GM10248 (cell line): ENCODE results near the gene CREBBP.

ENCODE experiments used
- CTCF ChIA-PET: fragments of 300-600 bp; sonication (Branson Sonifier 250); formaldehyde crosslinking; extraction: SDS; loops from one replicate; lab custom pipeline; 2021; ENCODE audit warnings: antibody characterized with exemption; lab: Yijun Ruan, JAX
- POLR2A ChIA-PET: fragments of 350-650 bp; sonication (Branson Sonifier 250); formaldehyde crosslinking; extraction: SDS; loops from one replicate; lab custom pipeline; 2020; ENCODE audit warnings: antibody characterized with exemption; lab: Yijun Ruan, JAX
- DNase-seq: peaks from one replicate; pipeline ENCODE4 v3.0.0; 2012; ENCODE audit errors: extremely low spot score
- CTCF ChIP-seq: IDR thresholded peaks from 2 replicates; pipeline ENCODE4 v1.5.1; 2012; ENCODE audit warnings: mild to moderate bottlenecking, low read depth; ENCODE audit errors: extremely low read depth, missing control alignments, control extremely low read depth

Gene CREBBP

GRCh38 chr16:3874794-3875692, 5.5 kb downstream of the CREBBP start:
- no peak for TF ChIP-seq CTCF

GRCh38 chr16:3874242-3874641, 6.3 kb downstream of the CREBBP start:
- ChIA-PET CTCF (interaction anchor here (1.1 to 2.0 kb wide), 2 partner anchors 9 to 634 kb away, joined by 3 to 6 read pairs; no protein-coding TSS in a partner anchor), POLR2A (no interaction called here)
- DNase-seq, result no peak
- TF ChIP-seq CTCF, result no peak

More at GRCh38 chr16:3874794-3875692, 5.5 kb downstream of the CREBBP start:
- ChIA-PET POLR2A (interaction anchor here (0.7 to 1.0 kb wide), 2 partner anchors 19 to 112 kb away, joined by 3 read pairs; no protein-coding TSS in a partner anchor), CTCF (interaction anchor here (1.1 to 2.0 kb wide), 2 partner anchors 9 to 633 kb away, joined by 3 to 6 read pairs; no protein-coding TSS in a partner anchor)
- DNase-seq, result no peak

GRCh38 chr16:3873482-3874173, 6.9 kb downstream of the CREBBP start:
- no peak for TF ChIP-seq CTCF
- CTCF ChIA-PET, result interaction anchor here (1.1 to 1.4 kb wide), 2 partner anchors 9 to 634 kb away, joined by 3 read pairs; no protein-coding TSS in a partner anchor
- POLR2A ChIA-PET, result no interaction called here
- no peak for DNase-seq

- DNase-seq, result no peak
- POLR2A ChIA-PET, result no interaction called here
- TF ChIP-seq CTCF, result no peak
- CTCF ChIA-PET, result interaction anchor here (1.2 to 1.4 kb wide), 2 partner anchors 8 to 19 kb away, joined by 3 read pairs; no protein-coding TSS in a partner anchor
These were observed 8.2 kb downstream of the CREBBP start for GRCh38 chr16:3872216-3872895.

GRCh38 chr16:3868967-3869366, 11.5 kb downstream of the CREBBP start:
- CTCF ChIA-PET, result interaction anchor here (0.9 kb wide), 1 partner anchor 11 kb away, joined by 3 read pairs; no protein-coding TSS in a partner anchor
- TF ChIP-seq CTCF, result no peak
- no peak for DNase-seq
- POLR2A ChIA-PET, result interaction anchor here (0.8 kb wide), 1 partner anchor 10 kb away, joined by 4 read pairs; no protein-coding TSS in a partner anchor

- TF ChIP-seq CTCF, result no peak
- ChIA-PET POLR2A (interaction anchor here (0.5 to 0.8 kb wide), 2 partner anchors 9 to 18 kb away, joined by 4 to 7 read pairs; no protein-coding TSS in a partner anchor), CTCF (interaction anchor here (0.9 to 1.6 kb wide), 2 partner anchors 8 to 11 kb away, joined by 3 to 5 read pairs; no protein-coding TSS in a partner anchor)
- DNase-seq, result no peak
These were observed 12.0 kb downstream of the CREBBP start for GRCh38 chr16:3868556-3868955.
